ENCODE data around the gene ADAMTSL3.
"Not testable (repeated sequence)": the region's sequence is repeated elsewhere in the genome, so short reads cannot be mapped to it uniquely, and the experiment has no call there.

The ADAMTSL3 gene

DNA sequence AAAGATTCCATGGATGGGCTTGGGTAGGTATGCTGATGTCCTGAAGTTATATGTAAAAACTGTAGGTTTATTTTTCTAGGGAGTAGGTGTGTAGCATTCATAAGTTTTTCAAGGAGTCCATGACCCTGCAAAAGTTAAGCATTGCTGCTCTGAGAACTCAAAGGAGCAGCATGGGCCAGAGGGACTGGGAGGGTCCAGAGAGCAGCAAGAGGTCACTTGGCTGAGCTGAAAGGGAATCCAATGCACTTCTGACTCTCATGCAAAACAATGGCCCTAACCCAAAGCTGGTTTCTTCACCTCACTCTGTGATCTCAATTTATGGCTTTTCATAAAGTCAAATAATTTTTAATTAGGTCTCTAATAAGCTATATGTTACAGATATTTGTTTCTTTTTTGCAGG is 383.4 kb downstream of the ADAMTSL3 start:
- no peak for DNase-seq (ENCODE audit: low spot score)

DNA sequence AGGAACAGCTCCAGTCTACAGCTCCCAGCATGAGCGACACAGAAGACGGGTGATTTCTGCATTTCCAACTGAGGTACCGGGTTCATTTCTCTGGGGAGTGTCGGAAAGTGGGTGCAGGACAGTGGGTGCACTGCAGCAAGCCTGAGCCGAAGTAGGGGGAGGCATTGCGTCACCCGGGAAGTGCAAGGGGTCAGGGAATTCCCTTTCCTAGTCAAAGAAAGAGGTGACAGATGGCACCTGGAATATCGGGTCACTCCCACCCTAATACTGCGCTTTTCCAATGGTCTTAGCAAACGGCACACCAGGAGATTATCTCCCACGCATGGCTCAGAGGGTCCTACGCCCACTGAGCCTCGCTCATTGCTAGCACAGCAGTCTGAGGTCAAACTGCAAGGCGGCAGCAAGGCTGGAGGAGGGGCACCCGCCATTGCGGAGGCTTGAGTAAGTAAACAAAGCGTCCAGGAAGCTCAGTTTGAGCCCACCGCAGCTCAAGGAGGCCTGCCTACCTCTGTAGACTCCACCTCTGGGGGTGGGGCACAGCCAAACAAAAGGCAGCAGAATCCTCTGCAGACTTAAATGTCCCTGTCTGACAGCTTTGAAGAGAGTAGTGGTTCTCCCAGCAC is 388.6 kb downstream of the ADAMTSL3 start:
- DNase-seq (ENCODE audit: low spot score), result not testable (repeated sequence)

- DNase-seq (ENCODE audit: low spot score), result no peak
Measured at GRCh38 chr15:84046064-84046637, 392.2 kb downstream of the ADAMTSL3 start.

DNA sequence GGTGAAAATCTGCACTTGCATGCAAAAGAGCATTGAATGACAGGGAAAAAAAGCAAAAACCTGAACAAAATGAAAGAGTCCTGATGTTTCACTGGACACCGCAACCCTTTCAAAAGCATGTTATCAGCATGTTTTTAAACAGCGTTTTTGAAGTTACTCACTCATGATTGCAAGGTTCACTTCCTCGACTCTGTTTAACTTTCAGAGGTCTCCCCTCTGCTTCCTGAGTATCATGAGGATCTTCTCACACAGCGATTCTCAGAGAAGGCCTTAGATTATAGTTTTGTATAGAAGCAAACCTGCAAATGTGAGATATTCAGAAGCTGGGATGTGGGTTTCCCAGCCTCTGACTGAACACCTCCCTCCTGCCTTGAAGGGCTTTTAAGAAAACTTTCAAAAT is 395.6 kb downstream of the ADAMTSL3 start:
- not testable (repeated sequence) for DNase-seq (ENCODE audit: low spot score)

- DNase-seq (ENCODE audit: low spot score), result no peak
Measured at GRCh38 chr15:84050076-84050475, 396.2 kb downstream of the ADAMTSL3 start.

DNA sequence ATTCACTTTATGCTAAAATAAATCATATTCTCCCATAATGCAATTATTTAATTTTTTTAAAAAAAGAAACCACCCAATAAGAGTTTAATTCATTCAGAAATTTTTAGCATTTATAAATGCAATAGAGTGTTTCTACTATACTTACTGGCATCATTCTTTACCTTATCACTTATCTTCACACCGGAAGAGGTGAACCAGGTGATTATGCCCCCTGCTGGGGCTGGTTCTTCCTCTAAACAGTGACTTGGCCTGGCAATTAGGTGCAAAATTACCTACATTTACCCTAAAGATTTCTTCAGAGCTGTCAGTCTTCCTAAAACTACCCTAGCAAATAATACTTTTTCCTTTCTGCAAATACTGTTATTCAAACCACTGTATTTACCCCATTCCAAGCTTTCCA is 397.2 kb downstream of the ADAMTSL3 start:
- not testable (repeated sequence) for DNase-seq (ENCODE audit: low spot score)

GRCh38 chr15:84054544-84054943 is 400.6 kb downstream of the ADAMTSL3 start:
- DNase-seq (ENCODE audit: low spot score), result not testable (repeated sequence)

- DNase-seq (ENCODE audit: low spot score), result no peak
Measured at GRCh38 chr15:84057714-84058331, 403.9 kb downstream of the ADAMTSL3 start.

GRCh38 chr15:84063674-84064073 is 409.8 kb downstream of the ADAMTSL3 start:
- not testable (repeated sequence) for DNase-seq (ENCODE audit: low spot score)

GRCh38 chr15:84068674-84069073 is 414.8 kb downstream of the ADAMTSL3 start:
- not testable (repeated sequence) for DNase-seq (ENCODE audit: low spot score)

DNA sequence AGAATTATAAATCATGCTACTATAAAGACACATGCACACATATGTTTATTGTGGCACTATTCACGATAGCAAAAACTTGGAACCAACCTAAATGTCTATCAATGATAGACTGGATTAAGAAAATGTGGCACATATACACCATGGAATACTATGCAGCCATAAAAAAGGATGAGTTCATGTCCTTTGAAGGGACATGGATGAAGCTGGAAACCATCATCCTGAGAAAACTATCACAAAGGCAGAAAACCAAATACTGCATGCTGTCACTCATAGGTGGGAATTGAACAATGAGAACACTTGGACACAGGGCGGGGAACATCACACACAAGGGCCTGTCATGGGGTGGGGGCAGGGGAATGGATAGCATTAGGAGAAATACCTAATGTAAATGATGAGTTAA is 424.1 kb downstream of the ADAMTSL3 start:
- not testable (repeated sequence) for DNase-seq (ENCODE audit: low spot score)

DNA sequence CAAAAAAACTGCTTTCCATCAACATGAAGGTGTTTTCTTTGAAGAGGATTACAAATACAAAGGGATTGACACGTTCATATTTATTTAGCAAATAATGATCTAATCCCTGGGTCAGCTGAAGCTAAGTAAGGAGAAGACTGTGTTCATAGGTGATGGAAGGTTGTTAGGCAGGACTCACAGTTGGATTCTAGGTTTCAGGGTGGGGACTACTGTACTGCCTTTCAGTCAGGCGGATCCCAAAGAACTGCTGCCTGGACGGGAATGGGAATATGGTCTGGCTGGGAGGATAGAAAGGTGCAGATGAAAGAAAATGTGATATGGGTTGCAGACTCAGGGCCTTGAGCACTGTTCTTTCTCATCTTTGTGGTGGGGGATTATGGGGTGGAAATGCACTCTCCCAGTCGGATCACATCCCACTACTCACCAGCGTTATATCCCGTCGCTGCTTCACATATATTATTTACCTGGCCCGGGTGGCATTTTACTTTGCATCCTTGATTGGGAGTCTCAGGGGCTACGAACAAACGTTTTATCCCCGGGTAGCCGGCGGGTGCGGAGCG is 425.5 kb downstream of the ADAMTSL3 start:
- DNase-seq (ENCODE audit: low spot score), result not testable (repeated sequence)

GRCh38 chr15:84079885-84080777 is 426.2 kb downstream of the ADAMTSL3 start:
- peak; percentile 1 for DNase-seq (ENCODE audit: low spot score)

DNA sequence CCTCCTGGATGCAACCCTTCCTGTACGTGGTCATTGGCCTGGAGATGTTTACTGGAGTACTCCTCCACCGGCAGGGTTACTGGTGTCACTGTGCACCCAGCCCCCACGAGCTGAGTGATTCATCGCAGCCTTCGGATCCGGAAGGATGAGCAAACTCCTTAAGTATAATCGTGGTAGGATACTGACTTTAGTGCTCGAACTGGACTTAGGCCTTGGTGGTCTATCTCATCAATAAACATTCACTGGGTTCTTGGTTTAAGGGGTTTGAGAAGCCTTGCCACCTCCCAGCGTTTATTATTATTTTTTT is 426.8 kb downstream of the ADAMTSL3 start:
- not testable (repeated sequence) for DNase-seq (ENCODE audit: low spot score)

GRCh38 chr15:84081391-84082168 is 427.7 kb downstream of the ADAMTSL3 start:
- no peak for DNase-seq (ENCODE audit: low spot score)

GRCh38 chr15:84082739-84083138 is 428.8 kb downstream of the ADAMTSL3 start:
- no peak for DNase-seq (ENCODE audit: low spot score)

DNA sequence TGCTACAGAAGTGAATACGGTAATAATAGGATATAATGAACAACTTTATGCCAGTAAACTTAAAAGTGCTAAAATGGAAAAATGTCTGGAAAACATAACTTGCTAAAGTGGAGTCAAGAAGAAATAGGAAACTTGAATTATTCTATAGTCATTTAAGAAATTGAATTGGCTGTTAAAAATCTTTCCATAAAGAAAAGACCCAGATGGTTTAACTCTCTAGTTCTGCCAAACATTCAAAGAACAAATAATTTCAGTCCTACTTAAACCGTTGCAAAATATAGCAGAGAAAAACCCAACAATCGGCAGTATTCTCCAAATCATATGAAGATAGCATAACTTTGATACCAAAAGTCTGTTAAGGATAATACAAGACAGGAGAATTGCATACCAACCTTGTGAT is 432.1 kb downstream of the ADAMTSL3 start:
- not testable (repeated sequence) for DNase-seq (ENCODE audit: low spot score)

Measured in CD4-positive, alpha-beta T cell treated with Interleukin-6 at 100 ng/mL for 8 hours (primary cell).